Amniotic epithelial cell (primary cell): ENCODE results near the gene ASH1L.
A peak's percentile ranks its signal among the peaks of the same experiment; 100 is the strongest.
"Not testable (repeated sequence)": the region's sequence is repeated elsewhere in the genome, so short reads cannot be mapped to it uniquely, and the experiment has no call there.

ENCODE experiments used
- DNase-seq: peaks from one replicate; pipeline ENCODE4 v3.0.0-alpha.2; 2010; ENCODE audit warnings: low read depth

Gene ASH1L

DNA sequence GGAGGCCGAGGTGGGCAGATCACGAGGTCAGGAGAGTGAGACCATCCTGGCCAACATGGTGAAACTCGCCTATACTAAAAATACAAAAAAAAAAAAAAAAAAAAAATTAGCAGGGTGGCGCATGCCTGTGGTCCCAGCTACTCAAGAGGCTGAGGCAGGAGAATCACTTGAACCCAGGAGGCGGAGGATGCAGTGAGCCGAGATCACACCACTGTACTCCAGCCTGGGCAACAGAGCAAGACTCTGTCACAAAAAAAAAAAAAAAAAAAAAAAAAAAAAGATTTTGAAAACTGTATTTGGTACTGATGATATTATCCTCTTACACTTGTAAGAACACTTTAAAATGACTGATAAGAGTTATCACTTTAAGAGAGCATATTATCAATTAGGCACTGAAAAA, 74.2 kb downstream of the ASH1L start:
- DNase-seq: not testable (repeated sequence)

DNA sequence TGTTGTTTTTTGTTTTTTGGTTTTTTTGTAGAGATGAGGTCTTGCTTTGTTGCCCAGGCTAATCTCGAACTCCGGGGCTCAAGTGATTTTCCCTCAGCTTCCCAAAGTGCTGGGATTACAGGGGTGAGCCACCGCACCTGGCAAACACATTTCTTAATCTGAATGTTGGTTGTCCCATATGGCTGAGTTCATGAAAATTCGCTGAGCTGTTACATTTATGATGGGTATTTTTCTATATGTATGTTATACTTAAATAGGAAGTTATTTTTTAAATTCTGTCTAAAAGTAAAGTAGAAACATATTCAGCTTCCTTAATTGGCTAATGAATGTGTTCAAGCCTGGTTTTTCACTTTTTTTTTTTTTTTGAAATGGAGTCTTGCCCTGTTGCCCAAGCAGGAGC, 75.1 kb downstream of the ASH1L start:
- DNase-seq: no peak

DNA sequence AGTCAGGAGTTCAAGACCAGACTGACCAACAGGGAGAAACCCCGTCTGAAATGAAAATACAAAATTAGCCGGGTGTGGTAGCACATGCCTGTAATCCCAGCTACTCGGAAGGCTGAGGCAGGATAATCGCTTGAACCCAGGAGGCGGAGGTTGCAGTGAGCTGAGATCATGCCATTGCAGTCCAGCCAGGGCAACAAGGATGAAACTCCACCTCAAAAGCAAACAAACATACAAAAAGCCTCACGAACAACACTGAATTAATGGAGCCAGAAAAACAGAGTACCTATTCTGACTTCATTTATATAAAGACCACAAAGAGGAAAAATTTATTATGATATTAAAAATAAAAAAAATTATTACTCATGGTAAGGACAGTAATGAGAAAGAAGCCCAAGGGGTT, 75.7 kb downstream of the ASH1L start:
- DNase-seq: not testable (repeated sequence)

DNA sequence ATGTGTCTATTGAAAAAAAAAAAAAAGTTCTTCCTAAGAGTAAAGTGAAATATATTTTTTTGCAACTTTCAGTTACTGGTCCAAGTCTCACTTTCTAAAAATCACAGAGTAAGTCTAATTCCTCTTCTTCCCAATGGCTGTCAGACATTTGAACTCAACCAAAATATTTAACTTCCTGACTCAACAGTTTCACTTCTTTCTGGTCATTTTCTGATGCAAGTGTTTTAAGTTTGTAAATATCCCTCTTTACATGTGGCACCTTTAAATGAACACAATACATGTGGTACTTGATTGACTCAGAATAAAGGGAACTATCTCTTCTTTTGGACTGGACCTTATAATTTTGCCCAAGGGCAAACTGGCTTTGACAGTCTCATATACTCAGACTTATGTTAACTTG, 76.7 kb downstream of the ASH1L start:
- no peak for DNase-seq

DNA sequence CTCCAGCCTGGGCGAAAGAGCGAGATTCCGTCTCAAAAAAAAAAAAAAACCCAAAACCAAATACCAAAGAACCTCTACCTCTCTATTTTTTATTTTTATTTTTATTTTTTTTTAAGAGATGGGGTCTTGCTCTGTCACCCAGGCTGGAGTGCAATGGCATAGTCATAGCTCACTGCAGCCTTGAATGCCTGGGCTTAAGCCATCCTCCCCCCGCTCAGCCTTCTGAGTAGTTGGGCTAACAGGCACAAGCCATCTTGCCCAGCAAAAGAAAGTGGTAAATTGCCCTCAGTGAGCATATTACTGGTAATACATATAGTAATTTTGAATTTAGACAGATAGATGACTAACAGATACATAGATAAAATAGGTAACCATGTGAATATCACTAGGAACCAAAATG, 77.4 kb downstream of the ASH1L start:
- DNase-seq: no peak

DNA sequence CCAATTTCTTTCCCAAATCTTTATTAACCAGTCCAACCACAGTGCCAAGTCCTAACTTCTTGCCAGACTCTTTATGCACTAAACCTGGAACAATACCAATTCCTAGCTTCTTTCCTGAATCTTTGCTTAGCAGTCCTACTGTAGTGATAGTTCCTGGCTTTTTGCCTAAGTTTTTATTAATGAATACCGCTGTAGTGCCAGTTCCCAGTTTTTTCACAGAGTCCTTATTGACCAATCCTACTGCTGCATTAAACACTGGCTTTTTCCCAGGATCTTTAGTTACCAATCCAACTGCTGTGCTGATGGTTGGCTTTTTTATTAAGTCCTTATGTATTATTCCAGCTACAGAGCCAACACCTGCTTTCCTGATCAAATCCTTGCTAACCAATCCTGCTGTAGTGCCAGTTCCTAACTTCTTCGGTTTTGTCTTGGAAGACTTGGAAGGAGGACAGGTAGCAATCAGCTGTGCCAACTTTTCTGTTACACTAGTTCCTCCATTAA, 80.8 kb downstream of the ASH1L start:
- DNase-seq: peak; percentile 35

DNA sequence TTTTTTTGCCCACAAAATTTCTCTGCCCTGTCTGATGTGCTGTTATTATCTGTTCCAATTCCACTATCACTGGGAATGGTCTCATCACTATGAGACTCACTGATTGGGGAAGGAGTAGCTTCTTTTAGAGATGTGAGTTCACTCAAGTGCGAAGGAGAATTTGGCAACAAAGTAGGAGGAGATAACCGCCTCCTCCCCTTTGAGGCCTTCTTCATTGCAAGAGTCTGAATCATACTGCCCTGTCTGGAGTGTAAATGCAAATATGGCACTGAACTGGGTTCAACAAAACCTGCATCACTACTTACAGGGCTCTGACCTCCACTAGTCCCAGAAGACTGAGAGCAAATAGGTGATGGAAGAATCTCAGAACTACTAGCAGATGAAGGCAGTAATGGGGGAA, 83.4 kb downstream of the ASH1L start:
- DNase-seq: peak; percentile 90

- no peak for DNase-seq
Observed at GRCh38 chr1:155478270-155478852, 84.2 kb downstream of the ASH1L start.

GRCh38 chr1:155474146-155474545, 88.5 kb downstream of the ASH1L start:
- DNase-seq: peak; percentile 79

DNA sequence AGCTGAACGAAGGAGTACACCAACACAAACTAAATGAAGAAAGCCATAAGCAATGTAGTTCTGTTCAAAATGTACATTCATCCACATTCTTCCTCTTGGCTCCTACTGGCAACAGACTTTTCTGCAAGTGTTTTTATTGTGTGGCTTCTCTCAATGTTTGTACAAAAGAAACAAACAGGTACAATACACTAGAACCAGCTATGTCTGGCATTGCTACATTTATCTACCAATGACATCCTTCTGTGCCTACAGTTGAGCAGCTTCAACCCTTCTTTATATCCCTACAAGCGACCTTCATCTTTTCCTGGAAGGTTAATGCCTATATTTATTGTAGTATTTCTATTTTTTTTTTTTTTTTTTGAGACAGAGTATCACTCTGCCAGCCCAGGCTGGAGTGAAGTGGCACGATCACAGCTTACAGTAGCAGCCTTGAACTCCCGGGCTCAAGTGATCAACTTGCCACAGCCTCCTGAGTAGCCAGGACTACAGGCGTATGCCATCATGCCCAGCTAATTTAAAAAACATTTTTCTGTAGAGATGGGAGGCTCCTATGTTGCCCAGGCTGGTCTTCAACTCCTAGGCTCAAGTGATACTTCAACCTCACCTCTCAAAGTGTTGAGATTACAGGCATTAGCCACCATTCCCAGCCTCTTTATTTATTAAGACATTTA, 89.3 kb downstream of the ASH1L start:
- no peak for DNase-seq

- DNase-seq: no peak
Observed at GRCh38 chr1:155472491-155473083, 90.0 kb downstream of the ASH1L start.

DNA sequence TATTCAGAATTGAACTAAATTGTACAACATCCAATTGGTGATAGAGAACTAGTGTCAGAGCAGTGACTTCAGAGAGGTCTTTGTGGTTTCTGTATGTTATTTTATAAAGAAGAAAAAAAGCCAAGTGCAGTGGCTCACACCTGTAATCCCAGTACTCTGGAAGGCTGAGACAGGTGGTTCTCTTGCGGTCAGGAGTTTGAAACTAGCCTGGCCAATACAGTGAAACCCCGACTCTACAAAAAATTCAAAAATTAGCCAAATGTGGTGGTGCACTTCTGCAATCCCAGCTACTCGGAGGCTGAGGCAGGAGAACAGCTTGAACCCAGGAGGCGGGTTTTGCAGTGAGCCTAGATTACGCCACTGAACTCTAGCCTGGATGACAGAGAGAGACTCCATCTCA, 90.7 kb downstream of the ASH1L start:
- DNase-seq: no peak

DNA sequence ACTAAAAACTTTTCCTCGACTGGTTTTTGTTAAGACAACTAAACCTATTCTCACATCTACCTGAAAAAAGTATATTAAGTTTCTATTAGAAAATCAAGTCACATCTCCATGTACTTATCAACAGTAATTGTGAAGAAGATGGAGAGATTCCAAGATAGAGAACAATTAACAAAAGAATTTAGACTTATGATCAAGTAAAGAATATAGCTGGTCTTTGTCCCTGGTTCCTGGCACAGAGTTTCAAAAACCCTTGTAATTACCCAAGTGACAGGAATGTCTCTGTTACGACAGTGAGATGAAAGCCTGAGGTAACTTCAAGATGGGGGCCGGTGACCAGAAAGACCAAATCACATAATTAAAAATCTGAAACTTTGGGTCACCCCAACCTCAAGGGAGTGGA, 91.6 kb downstream of the ASH1L start:
- DNase-seq: no peak

DNA sequence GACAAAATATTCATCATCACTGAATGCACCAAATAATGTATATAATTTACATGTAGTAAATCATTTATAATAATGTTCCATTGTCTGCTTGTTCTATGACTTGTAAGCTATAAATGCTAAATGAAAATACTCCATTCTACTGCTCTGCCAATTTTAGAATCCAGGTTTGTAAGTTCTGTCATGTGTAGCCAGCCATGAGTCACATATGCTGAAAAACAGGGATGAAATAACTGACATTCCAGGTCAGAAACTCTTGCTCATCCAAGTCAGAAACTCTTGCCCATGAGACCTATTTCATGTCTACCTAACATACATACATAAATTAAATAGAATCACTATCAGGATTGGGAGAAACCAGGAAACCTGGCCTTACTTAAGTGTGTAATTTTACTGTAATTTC, 95.6 kb downstream of the ASH1L start:
- peak; percentile 94 for DNase-seq

- no peak for DNase-seq
Observed at GRCh38 chr1:155466617-155466972, 96.0 kb downstream of the ASH1L start.

- DNase-seq: peak; percentile 93
Observed at GRCh38 chr1:155463865-155464650, 98.5 kb downstream of the ASH1L start.

- no peak for DNase-seq
Observed at GRCh38 chr1:155458111-155458510, 104.5 kb downstream of the ASH1L start.

GRCh38 chr1:155457266-155457665, 105.3 kb downstream of the ASH1L start:
- DNase-seq: no peak

GRCh38 chr1:155455588-155456195, 106.9 kb downstream of the ASH1L start:
- DNase-seq: peak; percentile 73

GRCh38 chr1:155454096-155454495, 108.5 kb downstream of the ASH1L start:
- DNase-seq: peak; percentile 99

GRCh38 chr1:155453141-155453540, 109.5 kb downstream of the ASH1L start:
- DNase-seq: peak; percentile 20

GRCh38 chr1:155451199-155451598, 111.4 kb downstream of the ASH1L start:
- no peak for DNase-seq
